Liver (tissue), 9 donors: Measurements from ENCODE around the gene DIDO1. TPM values are rescaled to one million over a fixed set of nuclear protein-coding genes. Genes with fewer than 3 reads are reported as not detected.

Experiments used
- DNase-seq: peaks from one replicate; pipeline ENCODE4 v3.0.0-alpha.2; 2017; ENCODE audit warnings: low spot score
- H3K27ac ChIP-seq, 2 donors: one replicate each; pipeline ENCODE4 v1.7.0; 2013; ENCODE audit warnings: inconsistent platforms in 2 of 2, low read length in 2 of 2, control low read depth in 1 of 2, low read depth in 1 of 2, mild to moderate bottlenecking in 1 of 2
- H3K27me3 ChIP-seq, 4 donors: one replicate each; pipeline versions ENCODE4 v1.6.1 to v1.7.0; 2013; ENCODE audit warnings: low read length in 3 of 4, inconsistent platforms in 1 of 4, mild to moderate bottlenecking in 1 of 4, moderate library complexity in 1 of 4; ENCODE audit not compliant: control insufficient read depth in 4 of 4, insufficient read depth in 4 of 4
- H3K36me3 ChIP-seq, 4 donors: one replicate each; pipeline versions ENCODE4 v1.6.1 to v1.7.0; 2013; ENCODE audit warnings: low read length in 3 of 4, mild to moderate bottlenecking in 3 of 4, low read depth in 1 of 4, moderate library complexity in 1 of 4; ENCODE audit not compliant: control insufficient read depth in 4 of 4, insufficient read depth in 3 of 4
- H3K4me1 ChIP-seq, 4 donors: one replicate each; pipeline versions ENCODE4 v1.6.1 to v1.7.0; 2013; ENCODE audit warnings: low read length in 3 of 4, mild to moderate bottlenecking in 3 of 4, moderate library complexity in 1 of 4; ENCODE audit not compliant: control insufficient read depth in 4 of 4, insufficient read depth in 4 of 4
- H3K4me3 ChIP-seq, 3 donors: one replicate each; pipeline versions ENCODE4 v1.6.1 to v1.7.0; 2013; ENCODE audit warnings: low read length in 3 of 3, control low read depth in 1 of 3, low read depth in 1 of 3, mild to moderate bottlenecking in 1 of 3
- H3K9ac ChIP-seq, 2 donors: one replicate each; pipeline ENCODE4 v1.7.0; 2013; ENCODE audit warnings: low read length in 2 of 2, mild to moderate bottlenecking in 2 of 2, moderate library complexity in 2 of 2, control low read depth in 1 of 2, low read depth in 1 of 2
- H3K9me3 ChIP-seq, 4 donors: one replicate each; pipeline versions ENCODE4 v1.6.1 to v1.7.0; 2013; ENCODE audit warnings: low read length in 3 of 4; ENCODE audit not compliant: control insufficient read depth in 4 of 4
- ATF3 ChIP-seq: IDR thresholded peaks from 2 replicates; pipeline ENCODE4 v1.6.1; 2016; ENCODE audit warnings: antibody characterized with exemption
- CTCF ChIP-seq: fragments of 150-350 bp; IDR thresholded peaks from 2 replicates; pipeline ENCODE4 v1.5.1; 2017; ENCODE audit warnings: improper control_type of control experiment, low read depth, low read length; ENCODE audit not compliant: missing input control
- EGR1 ChIP-seq, 2 donors: IDR thresholded peaks; 2 replicates each; pipeline ENCODE4 v1.6.1; 2016 to 2018; ENCODE audit warnings: antibody characterized with exemption in 2 of 2, low read depth in 2 of 2
- FOXA1 ChIP-seq: IDR thresholded peaks from 2 replicates; pipeline ENCODE4 v1.6.1; 2016; ENCODE audit warnings: antibody characterized with exemption
- FOXA2 ChIP-seq: IDR thresholded peaks from 2 replicates; pipeline ENCODE4 v1.6.1; 2016; ENCODE audit warnings: antibody characterized with exemption
- GABPA ChIP-seq, 2 donors: IDR thresholded peaks in 1 of 2; conservative IDR thresholded peaks in 1 of 2; 2 replicates each; pipeline ENCODE4 v1.6.1; 2016; ENCODE audit warnings: antibody characterized with exemption in 2 of 2, mild to moderate bottlenecking in 1 of 2, moderate library complexity in 1 of 2
- HNF4A ChIP-seq, 2 donors: conservative IDR thresholded peaks; 2 replicates each; pipeline ENCODE4 v1.6.1; 2016; ENCODE audit warnings: antibody characterized with exemption in 2 of 2, mild to moderate bottlenecking in 2 of 2
- HNF4G ChIP-seq: IDR thresholded peaks from 2 replicates; pipeline ENCODE4 v1.6.1; 2016; ENCODE audit warnings: antibody characterized with exemption
- JUND ChIP-seq, 2 donors: IDR thresholded peaks; 2 replicates each; pipeline ENCODE4 v1.6.1; 2016; ENCODE audit warnings: antibody characterized with exemption in 2 of 2
- MAX ChIP-seq: IDR thresholded peaks from 2 replicates; pipeline ENCODE4 v1.6.1; 2016; ENCODE audit warnings: antibody characterized with exemption
- NR2F2 ChIP-seq: IDR thresholded peaks from 2 replicates; pipeline ENCODE4 v1.6.1; 2016; ENCODE audit warnings: antibody characterized with exemption
- RAD21 ChIP-seq, 2 donors: IDR thresholded peaks; 2 replicates each; pipeline ENCODE4 v1.6.1; 2016; ENCODE audit warnings: antibody characterized with exemption in 2 of 2, mild to moderate bottlenecking in 2 of 2
- REST ChIP-seq: IDR thresholded peaks from 2 replicates; pipeline ENCODE4 v1.6.1; 2016; ENCODE audit warnings: antibody characterized with exemption, mild to moderate bottlenecking
- RXRA ChIP-seq, 2 donors: IDR thresholded peaks; 2 replicates each; pipeline ENCODE4 v1.6.1; 2017 to 2018; ENCODE audit warnings: antibody characterized with exemption in 2 of 2, mild to moderate bottlenecking in 1 of 2
- SP1 ChIP-seq: IDR thresholded peaks from 2 replicates; pipeline ENCODE4 v1.6.1; 2018; ENCODE audit warnings: antibody characterized with exemption, mild to moderate bottlenecking
- TAF1 ChIP-seq: conservative IDR thresholded peaks from 2 replicates; pipeline ENCODE4 v1.6.1; 2016; ENCODE audit warnings: antibody characterized with exemption, mild to moderate bottlenecking
- YY1 ChIP-seq: IDR thresholded peaks from 2 replicates; pipeline ENCODE4 v1.6.1; 2016; ENCODE audit warnings: antibody characterized with exemption, mild to moderate bottlenecking
- ZBTB33 ChIP-seq: IDR thresholded peaks from 2 replicates; pipeline ENCODE4 v1.6.1; 2016; ENCODE audit warnings: antibody characterized with exemption
- WGBS: extraction: QIAGEN DNeasy Blood & Tissue Kit; methylation state at CpG from one replicate; pipeline ENCODE4 v1.1.7; 2013; 5-methylcytosine and 5-hydroxymethylcytosine counted together
- polyA plus RNA-seq, 2 donors: library from polyadenylated mRNA; stranded (reverse) in 1 of 2; unstranded in 1 of 2; fragments of 200-250 nt in 1 of 2; fragments of >200 nt in 1 of 2; fragmentation: Nextera tagmentation in 1 of 2; extraction: Ambion mirVana in 1 of 2; gene quantifications; one replicate each; pipeline versions ENCODE4 v1.2.1 to v1.2.3, GENCODE V29; 2013 to 2015
- total RNA-seq, 2 donors: library from RNA; depleted of rRNA; stranded (reverse); fragments of >200 nt; gene quantifications; one replicate each; pipeline ENCODE4 v1.2.3, GENCODE V29; 2014
- donor health status: healthy.
- donor health status: healthy.
- donor health status: healthy.
- donor health status: healthy.
- donor health status: healthy.

The DIDO1 gene
- total and polyA plus RNA-seq, 4 donors = 10.1 to 43.1 (median 17.4) TPM

- 89% methylated on average over 16 of the region's 16 CpGs for WGBS
- no peak for DNase-seq
- Histone ChIP-seq H3K4me1 (peaks cover 0 to 13% (median 7%) of the 10 kb centered on the region in 4 donors), H3K4me3 (no peak overlapping the region), H3K9me3 (no peaks in the 10 kb centered on the region), H3K27ac (no peak overlapping the region), H3K27me3 (no peaks in the 10 kb centered on the region), H3K36me3 (peaks cover 0 to 4% (median 2%) of the 10 kb centered on the region in 4 donors), H3K9ac (no peak overlapping the region)
- TF ChIP-seq YY1 = no peak
- TF ChIP-seq FOXA1 = no peak
- TF ChIP-seq CTCF = no peak
- no peak for TF ChIP-seq SP1
- TF ChIP-seq ZBTB33 = no peak
- no peak for TF ChIP-seq HNF4G
- TF ChIP-seq FOXA2 = no peak
- TF ChIP-seq MAX = no peak
- TF ChIP-seq RXRA (IDR thresholded peaks at IDR 0.05) = no peak
- TF ChIP-seq HNF4A (conservative IDR thresholded peaks at IDR 0.05) = no peak
- TF ChIP-seq REST = no peak
- no peak for TF ChIP-seq GABPA (IDR thresholded peaks at IDR 0.05 in 1 of 2, conservative IDR thresholded peaks at IDR 0.05 in 1 of 2)
- no peak for TF ChIP-seq EGR1 (IDR thresholded peaks at IDR 0.05; ENCODE audit: low read depth in 2 of 2)
- TF ChIP-seq NR2F2 = no peak
- TF ChIP-seq RAD21 (IDR thresholded peaks at IDR 0.05) = no peak
- no peak for TF ChIP-seq ATF3
- no peak for TF ChIP-seq TAF1
- no peak for TF ChIP-seq JUND (IDR thresholded peaks at IDR 0.05)
Measured at GRCh38 chr20:62841705-62842212, 84.5 kb downstream of the DIDO1 start.
